Measurements from ENCODE around the gene EYA2.
"Not testable (repeated sequence)": the region's sequence is repeated elsewhere in the genome, so short reads cannot be mapped to it uniquely, and the experiment has no call there.

EYA2 gene

DNA sequence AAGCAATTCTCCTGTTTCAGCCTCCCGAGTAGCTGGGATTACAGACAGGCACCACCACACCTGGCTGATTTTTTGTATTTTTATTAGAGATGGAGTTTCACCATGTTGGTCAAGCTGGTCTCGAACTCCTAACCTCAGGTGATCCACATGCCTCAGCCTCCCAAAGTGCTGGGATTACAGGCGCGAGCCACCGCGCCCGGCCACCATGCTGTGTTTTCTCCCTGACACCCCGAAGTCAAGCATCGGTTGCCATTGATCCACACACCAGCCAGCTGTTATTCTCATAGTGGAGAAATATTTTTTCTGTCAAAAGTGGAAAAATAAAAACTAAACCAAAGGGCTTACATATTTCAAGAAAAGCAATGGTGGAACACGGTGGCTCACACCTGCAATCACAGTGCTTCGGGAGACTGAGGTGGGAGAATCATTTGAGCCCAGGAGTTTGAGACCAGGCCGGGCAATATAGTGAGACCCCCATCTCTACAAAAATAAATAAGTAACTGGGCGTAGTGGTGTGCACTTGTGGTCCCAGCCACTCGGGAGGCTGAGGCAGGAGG, 304.4 kb downstream of the EYA2 start:
- TF ChIP-seq SUZ12 (IDR thresholded peaks at IDR 0.05) (no peak), BHLHE40 (IDR thresholded peaks at IDR 0.05; ENCODE audit: borderline replicate concordance) (no peak), HDGF (IDR thresholded peaks at IDR 0.05; ENCODE audit: borderline replicate concordance) (no peak), TARDBP (IDR thresholded peaks at IDR 0.05) (no peak), PKNOX1 (IDR thresholded peaks at IDR 0.05) (no peak), ELF4 (IDR thresholded peaks at IDR 0.05) (no peak), FOXA1 (IDR thresholded peaks at IDR 0.05) (no peak), LEF1 (IDR thresholded peaks at IDR 0.05; ENCODE audit: borderline replicate concordance) (no peak), FOXM1 (IDR thresholded peaks at IDR 0.05; ENCODE audit: borderline replicate concordance) (no peak), L3MBTL2 (conservative IDR thresholded peaks at IDR 0.05) (no peak), ARNT (IDR thresholded peaks at IDR 0.05) (no peak), SP1 (IDR thresholded peaks at IDR 0.05) (no peak)
- ChIA-PET CTCF (interaction anchor here (1.5 kb wide), 1 partner anchor 185 kb away, joined by 4 read pairs; no protein-coding TSS in a partner anchor), POLR2A (no interaction called here)
- DNase-seq (ENCODE audit: extremely low spot score) = no peak

GRCh38 chr20:47201074-47201730, 306.6 kb downstream of the EYA2 start:
- ChIA-PET POLR2A (no interaction called here), CTCF (no interaction called here)
- no peak for DNase-seq (ENCODE audit: extremely low spot score)
- TF ChIP-seq SUZ12 (IDR thresholded peaks at IDR 0.05) (no peak), BHLHE40 (IDR thresholded peaks at IDR 0.05; ENCODE audit: borderline replicate concordance) (no peak), CTBP1 (IDR thresholded peaks at IDR 0.05; ENCODE audit: borderline replicate concordance) (no peak), PKNOX1 (IDR thresholded peaks at IDR 0.05) (no peak), ELF4 (IDR thresholded peaks at IDR 0.05) (no peak), FOXA1 (IDR thresholded peaks at IDR 0.05) (no peak)

GRCh38 chr20:47202733-47203667, 308.4 kb downstream of the EYA2 start:
- no peak for DNase-seq (ENCODE audit: extremely low spot score)
- CTCF ChIA-PET = interaction anchor here (0.5 kb wide), 1 partner anchor 94 kb away, joined by 3 read pairs; no protein-coding TSS in a partner anchor
- POLR2A ChIA-PET = no interaction called here
- TF ChIP-seq PKNOX1 (IDR thresholded peaks at IDR 0.05) (no peak), LEF1 (IDR thresholded peaks at IDR 0.05; ENCODE audit: borderline replicate concordance) (no peak), FOXK2 (IDR thresholded peaks at IDR 0.05) (no peak), ELF4 (IDR thresholded peaks at IDR 0.05) (no peak), HDGF (IDR thresholded peaks at IDR 0.05; ENCODE audit: borderline replicate concordance) (no peak), FOXA1 (IDR thresholded peaks at IDR 0.05) (no peak), BHLHE40 (IDR thresholded peaks at IDR 0.05; ENCODE audit: borderline replicate concordance) (no peak), SP1 (IDR thresholded peaks at IDR 0.05) (no peak), CTBP1 (IDR thresholded peaks at IDR 0.05; ENCODE audit: borderline replicate concordance) (no peak), FOXM1 (IDR thresholded peaks at IDR 0.05; ENCODE audit: borderline replicate concordance) (no peak), SUZ12 (IDR thresholded peaks at IDR 0.05) (no peak), L3MBTL2 (conservative IDR thresholded peaks at IDR 0.05) (no peak), ARNT (IDR thresholded peaks at IDR 0.05) (no peak), TARDBP (IDR thresholded peaks at IDR 0.05) (no peak), NFRKB (IDR thresholded peaks at IDR 0.05) (no peak), ZNF384 (IDR thresholded peaks at IDR 0.05) (no peak)

DNA sequence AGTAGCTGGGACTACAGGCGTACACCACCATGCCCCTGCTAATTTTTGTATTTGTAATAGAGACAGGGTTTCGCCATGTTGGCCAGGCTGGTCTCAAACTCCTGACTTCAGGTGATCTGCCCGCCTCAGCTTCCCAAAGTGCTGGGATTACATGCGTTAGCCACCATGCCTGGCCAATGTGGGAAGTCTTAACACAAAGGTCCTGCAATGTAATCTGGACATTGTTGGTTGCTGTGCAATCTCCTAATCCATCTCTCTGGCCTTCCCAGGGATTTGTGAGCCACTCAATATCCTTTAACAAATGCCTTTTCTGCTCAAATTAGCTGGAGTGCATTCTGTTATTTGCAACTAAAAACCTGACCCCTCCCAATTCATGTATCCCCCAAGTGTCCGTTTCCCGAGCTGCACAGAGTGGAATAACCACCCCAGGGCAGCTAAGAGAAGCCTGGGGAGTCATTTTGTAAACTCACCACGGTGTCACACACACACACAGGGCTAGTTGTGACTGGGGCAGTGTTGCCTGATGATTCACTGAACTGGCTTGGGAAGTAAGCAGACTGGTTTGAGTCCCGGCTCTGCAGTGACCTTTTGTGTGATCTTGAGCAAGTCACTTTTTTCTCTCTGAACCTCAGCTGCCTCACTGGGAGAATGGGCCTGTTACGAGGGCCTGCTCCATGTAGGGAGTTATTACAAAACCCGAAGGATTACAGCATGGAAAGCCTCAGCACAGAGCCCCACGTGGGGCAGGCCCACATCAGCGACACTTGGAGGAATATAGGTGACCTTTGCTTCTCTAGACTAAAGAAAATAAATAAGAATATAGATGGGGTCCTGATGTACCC, 309.6 kb downstream of the EYA2 start:
- no peak for TF ChIP-seq ARNT (IDR thresholded peaks at IDR 0.05)
- no peak for TF ChIP-seq PKNOX1 (IDR thresholded peaks at IDR 0.05)
- TF ChIP-seq ZNF384 (IDR thresholded peaks at IDR 0.05) = no peak
- TF ChIP-seq TARDBP (IDR thresholded peaks at IDR 0.05) = no peak
- TF ChIP-seq HDGF (IDR thresholded peaks at IDR 0.05; ENCODE audit: borderline replicate concordance) = no peak
- ChIA-PET POLR2A (no interaction called here), CTCF (interaction anchor here (1.7 kb wide), 1 partner anchor 180 kb away, joined by 11 read pairs; no protein-coding TSS in a partner anchor)
- DNase-seq (ENCODE audit: extremely low spot score) = no peak

GRCh38 chr20:47204850-47205122, 310.1 kb downstream of the EYA2 start:
- DNase-seq (ENCODE audit: extremely low spot score); POLR2A ChIA-PET: not testable (repeated sequence)
- CTCF ChIA-PET = interaction anchor here (0.7 to 1.7 kb wide), 3 partner anchors 180 to 1016 kb away, joined by 3 to 11 read pairs (median 4); no protein-coding TSS in a partner anchor

Data from HEK293T (cell line).